ENCODE results near the gene GOLGA6L9.
"Not testable (repeated sequence)": the region's sequence is repeated elsewhere in the genome, so short reads cannot be mapped to it uniquely, and the experiment has no call there.

The GOLGA6L9 gene, protein sequence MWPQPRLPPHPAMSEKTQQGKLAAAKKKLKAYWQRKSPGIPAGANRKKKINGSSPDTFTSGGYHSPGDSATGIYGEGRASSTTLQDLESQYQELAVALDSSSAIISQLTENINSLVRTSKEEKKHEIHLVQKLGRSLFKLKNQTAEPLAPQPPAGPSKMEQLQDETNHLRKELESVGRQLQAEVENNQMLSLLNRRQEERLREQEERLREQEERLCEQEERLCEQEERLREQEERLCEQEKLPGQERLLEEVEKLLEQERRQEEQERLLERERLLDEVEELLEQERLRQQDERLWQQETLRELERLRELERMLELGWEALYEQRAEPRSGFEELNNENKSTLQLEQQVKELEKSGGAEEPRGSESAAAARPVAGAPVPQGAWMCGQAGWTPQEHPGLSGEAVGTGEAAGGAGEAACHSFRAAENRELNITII

DNA sequence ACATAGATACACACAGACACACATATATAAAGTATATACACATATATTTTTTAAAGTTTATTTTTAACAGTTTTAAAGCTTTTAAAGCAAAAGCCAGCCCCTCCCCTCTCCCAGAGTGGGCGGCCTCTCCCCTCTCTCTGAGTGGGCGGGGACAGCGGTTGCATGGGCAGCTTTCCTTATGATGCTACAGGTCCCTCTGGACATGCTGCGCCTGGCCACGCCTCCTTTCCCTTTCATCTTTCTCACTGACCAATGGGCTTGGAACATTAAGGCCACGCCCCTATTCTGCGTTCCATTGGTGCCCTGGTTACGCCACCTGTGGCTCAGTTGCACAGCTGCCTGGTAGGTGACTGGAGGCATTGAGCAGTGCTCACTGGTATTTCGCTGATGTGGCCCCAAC lies at the start of gene GOLGA6L9:
Gene GOLGA6L9, plus strand, starts transcription at position 124 of the 400 bp plus-strand sequence. Its CDS starts 264 bp downstream, at position 388.
- DNase-seq = not testable (repeated sequence)

DNA sequence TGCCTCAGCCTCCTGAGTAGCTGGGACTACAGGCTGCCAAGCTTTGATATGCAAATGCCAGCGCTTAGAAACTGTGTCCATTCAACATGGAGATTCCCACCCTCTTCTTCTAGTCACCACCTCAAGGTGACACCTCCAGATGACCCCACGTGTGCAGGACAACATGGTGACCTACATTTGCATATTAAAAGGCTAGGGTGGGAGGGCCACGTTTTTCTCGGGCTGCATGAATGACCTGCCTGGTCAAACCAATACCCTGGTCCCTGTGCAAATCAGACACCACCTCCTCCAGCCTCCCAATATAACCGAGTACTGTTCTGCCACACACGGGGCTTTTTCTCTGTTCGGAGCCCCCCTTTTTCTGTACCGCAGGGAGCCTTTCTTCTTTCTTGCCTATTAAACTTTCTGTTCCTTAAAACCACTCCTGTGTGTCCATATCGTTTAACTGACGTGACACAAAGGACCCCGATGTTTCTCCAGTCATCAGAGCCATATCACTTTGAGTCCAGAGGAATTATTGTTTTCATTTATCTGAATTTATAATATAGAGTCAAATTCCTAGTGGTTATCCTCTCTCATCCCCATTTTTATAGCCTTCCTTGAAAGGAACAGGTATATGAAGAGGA lies 48.2 kb upstream of the GOLGA6L9 start:
- not testable (repeated sequence) for DNase-seq

DNA sequence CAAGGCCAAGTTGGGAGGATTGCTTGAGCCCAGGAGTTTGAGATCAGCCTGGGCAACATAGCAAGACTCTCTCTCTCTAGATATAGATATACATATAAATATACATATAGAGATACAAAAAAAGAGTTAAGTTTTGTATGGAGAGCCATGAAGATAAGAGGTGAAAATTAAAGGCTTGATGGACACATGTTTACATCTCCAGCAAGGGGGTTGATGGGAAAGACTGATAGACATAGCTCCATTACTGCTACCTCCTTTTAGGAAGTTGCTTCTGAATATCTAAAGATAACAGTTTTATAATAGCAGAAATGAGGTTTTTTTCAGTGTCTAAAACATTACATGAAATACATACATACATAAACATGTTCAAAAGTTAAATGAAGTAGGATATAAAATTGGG lies 42.4 kb upstream of the GOLGA6L9 start:
- DNase-seq = not testable (repeated sequence)

DNA sequence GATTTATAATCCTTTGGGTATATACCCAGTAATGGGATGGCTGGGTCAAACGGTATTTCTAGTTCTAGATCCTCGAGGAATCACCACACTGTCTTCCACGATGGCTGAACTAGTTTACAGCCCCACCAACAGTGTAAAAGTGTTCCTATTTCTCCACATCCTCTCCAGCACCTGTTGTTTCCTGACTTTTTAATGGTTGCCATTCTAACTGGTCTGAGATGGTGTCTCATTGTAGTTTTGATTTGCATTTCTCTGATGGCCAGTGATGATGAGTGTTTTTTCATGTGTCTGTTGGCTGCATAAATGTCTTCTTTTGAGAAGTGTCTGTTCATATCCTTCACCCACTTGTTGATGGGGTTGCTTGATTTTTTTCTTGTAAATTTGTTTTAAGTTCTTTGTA lies 39.5 kb upstream of the GOLGA6L9 start:
- not testable (repeated sequence) for DNase-seq

DNA sequence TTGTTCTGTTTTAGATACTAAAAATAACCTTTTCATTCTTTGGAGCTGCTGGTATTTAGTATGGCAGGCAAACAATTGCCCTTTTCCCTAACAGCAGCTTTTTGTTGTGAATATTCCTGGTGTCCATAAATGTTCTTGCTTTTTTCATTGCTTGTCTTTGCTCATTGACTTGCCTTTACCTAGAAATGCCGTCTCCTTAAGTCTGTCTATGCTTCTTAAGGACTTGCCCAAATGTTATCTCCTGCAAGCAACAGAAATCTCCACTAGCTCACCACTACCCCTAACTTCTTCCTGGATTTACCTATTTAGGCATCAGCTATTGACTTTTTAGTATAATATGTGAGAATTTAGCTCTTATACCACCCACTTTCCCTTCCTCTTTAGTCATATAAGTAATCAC lies 37.5 kb upstream of the GOLGA6L9 start:
- DNase-seq = not testable (repeated sequence)

DNA sequence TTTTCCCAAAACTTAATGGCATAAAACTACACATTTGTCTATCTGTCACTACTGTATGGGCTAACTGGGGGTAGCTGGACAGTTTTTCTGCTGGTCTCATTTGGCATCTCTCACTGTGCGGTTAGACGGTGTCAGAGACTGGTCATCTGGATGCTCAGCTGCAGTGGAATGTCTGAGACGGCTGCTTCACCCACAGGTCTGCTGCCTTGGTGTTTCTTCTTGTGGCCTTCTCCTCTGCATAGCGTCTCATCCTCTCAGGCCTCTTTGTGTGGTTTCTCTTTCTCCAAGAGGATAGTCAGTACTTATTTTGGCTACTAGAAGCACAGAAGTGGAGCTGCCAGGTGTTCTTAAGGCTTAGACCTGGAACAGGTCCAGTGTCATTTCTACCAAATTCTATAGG lies 35.9 kb upstream of the GOLGA6L9 start:
- no peak for DNase-seq

DNA sequence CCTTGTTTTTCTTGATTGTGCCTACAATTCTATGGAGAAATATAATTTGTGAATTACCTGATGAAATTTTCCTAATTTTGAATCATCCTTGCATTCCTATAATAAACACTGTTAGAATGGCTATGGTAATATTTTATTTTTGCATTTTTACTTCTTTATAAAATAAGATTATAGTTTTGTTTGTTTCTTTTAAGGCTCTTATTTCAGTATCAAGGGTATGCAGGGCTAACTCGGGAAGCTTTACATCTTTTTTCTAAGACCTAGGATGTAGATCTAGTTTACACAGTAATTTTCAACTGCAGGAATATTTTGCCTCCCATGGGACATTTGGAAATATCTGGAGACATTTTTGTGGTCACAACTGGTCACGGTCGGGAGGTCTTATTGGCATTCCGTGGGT lies 33.8 kb upstream of the GOLGA6L9 start:
- not testable (repeated sequence) for DNase-seq

DNA sequence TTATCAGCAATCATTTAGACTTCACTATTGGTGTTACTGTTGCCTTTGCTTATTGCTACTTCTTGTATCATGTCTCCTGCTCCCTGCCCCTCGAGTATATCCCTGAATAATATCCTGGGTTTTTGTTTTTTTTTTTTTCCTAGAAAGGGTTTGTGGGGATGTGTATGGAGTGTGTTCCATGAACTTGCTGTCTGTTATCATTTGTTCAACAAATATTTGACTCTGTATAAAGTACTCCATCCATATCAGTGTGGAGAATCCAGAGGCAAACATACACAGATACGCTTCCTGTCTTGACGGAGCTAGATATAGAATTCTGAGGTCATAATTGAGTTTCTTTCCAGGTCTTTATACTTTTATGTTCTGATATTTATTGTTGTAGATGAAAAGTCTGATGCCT lies 31.8 kb upstream of the GOLGA6L9 start:
- DNase-seq = no peak

DNA sequence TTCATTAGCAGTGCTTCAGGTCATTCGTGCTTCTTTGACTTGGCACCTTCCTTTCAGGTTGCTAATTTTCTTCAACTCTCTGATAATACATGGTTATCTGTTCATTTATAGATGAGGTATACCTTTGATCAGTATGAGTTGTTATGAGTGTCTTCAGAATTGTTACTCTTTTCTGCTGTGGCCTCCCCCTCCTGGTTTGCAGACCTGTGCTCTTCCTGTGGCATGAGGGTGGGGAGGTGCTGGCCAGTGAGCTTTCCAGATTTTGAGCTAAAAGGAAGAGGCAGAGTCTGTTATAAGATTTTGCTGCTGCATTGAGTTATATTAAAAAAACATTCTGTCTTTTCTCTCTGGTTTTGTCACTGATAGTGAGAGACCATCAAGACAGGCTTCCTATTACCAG lies 30.8 kb upstream of the GOLGA6L9 start:
- no peak for DNase-seq

DNA sequence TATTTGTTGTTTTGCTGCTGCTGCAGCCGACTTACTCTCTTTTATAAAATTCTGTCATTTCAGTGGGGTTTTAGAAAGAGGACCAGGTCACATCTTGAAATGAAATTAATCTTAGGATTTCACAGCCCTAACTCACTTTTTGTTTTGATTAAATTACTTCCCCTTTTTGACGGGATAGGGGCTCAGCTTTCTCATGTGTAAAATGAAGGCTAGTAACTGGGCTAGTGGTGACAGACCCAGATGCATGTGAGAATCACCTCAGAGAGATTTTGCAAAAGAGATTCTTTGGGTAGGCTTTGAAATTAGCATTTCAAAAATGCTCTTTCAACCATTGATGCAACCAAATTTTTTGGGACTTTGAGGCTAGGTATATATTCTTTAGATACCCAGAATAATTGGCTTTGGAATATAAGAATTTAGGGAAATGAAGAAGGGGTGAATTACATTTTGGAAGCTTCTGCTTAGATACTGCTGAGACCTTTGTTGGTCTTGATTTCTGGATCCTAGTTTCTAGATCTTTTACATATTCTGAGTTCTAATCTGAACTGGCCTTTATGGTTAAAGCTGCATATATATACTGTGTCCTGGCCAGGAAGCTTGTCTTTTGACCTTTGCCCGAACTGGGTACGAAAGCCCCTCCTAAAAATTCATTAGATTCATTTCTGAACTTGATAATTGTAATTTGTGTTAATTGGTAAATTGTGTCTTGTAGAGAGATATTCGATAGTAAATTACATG lies 30.1 kb upstream of the GOLGA6L9 start:
- not testable (repeated sequence) for DNase-seq

DNA sequence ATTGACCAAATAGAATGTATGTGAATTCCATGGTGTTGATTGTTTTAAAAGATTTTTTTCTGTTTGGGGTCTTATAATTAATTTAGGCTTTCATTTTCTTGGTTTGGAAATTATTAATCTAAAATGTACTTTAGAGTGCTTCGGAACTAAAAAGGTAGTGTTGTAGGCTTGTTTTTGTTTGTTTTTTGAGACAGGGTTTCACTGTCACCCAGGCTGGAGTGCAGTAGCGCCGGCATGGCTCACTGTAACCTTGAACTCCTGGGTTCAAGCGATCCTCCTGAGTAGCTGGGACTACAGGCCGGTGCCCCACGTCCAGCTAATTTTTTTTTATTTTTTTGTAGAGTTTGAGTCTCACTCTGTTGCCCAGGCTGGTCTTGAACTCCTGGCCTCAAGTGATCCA lies 27.7 kb upstream of the GOLGA6L9 start:
- DNase-seq = not testable (repeated sequence)

DNA sequence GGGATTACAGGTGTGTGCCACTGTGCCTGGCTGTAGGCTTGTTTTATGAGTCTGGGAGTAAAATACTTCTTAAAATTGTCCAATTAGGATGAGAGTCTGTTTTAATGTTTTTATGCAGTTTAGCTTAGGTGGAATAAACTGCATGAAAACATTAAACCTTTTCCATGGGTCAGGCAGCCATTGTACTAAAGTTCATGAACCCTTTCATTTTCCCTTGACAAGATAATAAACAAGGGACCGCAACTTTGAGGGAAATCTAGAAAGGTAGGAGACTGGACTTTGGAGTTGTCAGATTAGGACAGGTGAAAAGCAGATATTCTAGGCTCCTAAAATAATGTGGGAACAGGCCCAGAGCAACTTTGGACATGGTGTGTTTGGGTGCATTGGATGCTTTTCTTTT lies 27.3 kb upstream of the GOLGA6L9 start:
- not testable (repeated sequence) for DNase-seq

DNA sequence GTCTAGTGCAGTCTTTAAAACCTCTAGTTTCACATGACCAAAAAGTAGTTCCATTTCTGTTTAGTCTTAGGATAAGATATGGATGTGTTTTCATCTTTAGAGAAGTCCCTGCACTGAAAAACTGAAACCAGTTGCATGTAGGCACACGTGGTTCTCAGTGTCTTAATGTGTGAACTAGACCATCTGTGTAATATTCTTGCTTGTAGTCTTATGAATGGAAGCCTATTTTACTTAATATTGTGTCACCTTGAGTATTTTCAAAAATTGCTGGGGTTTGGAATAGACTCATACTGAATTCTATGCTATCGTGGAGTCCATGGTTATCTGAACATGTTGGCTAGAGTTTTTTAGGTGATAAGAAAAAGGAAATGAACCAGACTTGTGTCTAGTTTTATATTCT lies 23.4 kb upstream of the GOLGA6L9 start:
- not testable (repeated sequence) for DNase-seq

DNA sequence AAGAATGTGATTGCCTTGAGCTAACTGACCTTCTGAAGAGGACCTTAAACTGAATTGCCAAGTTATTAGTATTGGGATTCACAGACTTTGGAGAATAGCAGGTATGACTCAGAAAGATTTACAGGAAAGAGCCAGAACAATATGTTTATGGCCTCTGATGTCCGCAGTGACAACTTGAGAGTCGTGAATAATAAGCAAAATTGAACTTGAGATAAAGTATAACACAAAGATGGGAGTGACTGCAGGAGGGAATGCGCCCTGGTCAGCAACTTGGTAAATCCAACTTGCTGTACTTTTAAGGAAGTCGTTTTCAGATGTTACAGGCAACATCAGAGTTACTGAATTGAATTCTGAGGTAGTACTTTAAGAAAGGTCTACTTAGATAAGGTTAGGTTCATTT lies 19.3 kb upstream of the GOLGA6L9 start:
- DNase-seq = not testable (repeated sequence)

DNA sequence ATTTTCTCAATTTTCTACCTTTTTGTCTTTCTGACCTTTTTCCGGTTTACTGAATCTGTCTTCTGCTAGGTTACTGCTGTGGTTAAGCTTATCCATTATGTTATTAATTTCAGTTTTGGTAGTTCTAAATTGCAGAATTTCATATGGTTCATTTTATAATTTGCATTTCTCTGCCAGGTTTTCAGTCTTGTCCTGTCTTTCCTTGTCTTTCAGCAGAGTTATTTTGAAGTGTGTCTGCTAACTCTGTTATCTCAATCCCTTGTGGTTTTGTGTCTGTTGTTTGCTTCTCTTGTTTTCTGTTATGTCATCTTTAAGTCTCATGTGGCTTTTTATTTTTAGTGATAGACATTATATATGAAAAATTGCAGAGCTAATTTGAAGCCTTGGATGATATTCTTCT lies 18.0 kb upstream of the GOLGA6L9 start:
- DNase-seq = not testable (repeated sequence)

DNA sequence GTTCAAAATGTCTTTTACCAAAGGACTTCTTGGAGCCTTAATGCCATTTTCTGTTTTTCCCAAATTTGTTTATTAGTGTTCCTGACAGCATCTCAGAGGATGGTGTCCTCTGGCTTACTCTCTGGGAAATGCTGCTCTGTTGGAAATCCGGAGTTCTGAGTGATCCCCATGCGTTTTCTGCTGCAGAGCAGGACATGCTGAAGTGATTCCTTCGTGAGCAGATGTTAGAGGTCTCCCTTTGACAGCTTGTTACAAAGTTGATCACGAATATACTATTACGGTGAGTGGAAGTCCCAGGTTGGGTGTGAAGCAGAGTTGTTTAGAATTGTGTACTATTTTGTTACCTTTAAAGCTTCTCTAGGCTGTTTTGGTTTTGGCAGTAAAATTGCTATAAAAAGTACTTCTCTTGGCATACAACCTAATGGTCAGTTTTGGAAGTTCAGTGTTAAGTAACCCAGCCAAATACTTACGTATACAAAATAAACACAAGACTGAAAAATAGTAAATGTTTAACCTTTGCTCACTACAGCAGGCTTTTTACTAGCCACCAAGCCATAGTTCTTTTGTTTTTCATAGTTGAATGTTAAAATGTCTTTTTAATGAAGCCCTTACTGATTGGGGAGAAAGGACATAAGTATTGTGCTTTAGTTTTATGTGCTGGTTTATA lies 15.0 kb upstream of the GOLGA6L9 start:
- DNase-seq = not testable (repeated sequence)

DNA sequence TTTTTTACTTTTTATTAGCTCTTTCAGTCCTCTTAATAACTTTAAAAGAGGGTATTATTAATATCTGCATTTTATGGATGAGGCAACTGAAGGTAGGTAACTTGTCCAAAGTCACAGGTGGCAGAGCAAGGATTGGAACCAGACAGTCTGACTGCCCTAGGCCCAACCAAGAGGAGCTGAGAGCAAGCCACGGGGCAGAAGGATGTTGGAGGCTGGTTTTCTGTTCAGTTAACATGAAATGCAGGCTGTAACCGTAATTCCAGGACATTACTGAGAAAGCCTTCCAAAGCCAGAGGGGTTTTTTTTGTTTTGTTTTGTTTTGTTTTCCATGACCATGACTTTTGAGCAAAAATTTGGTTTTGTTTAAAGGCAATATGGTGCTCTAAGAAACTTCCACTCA lies 9.1 kb upstream of the GOLGA6L9 start:
- DNase-seq = not testable (repeated sequence)

DNA sequence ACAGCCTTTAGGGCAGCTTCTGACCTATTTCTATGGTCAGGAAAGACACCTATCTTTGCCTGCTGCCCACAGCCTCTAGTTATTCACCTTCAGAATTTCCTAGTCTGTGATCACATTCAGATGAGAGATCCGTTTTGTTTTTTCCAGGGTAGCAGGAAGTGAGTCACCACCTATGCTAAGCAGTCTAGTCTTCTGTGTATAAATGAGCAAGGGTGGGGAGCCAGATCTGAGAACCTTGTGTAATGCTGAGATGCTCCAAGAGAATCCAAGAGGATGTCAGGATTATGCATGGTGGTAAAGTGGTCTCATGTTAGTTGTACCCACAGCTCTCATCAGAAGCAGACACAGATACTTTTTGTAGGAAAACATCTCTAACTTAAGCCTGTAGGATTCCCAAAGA lies 8.7 kb upstream of the GOLGA6L9 start:
- not testable (repeated sequence) for DNase-seq

DNA sequence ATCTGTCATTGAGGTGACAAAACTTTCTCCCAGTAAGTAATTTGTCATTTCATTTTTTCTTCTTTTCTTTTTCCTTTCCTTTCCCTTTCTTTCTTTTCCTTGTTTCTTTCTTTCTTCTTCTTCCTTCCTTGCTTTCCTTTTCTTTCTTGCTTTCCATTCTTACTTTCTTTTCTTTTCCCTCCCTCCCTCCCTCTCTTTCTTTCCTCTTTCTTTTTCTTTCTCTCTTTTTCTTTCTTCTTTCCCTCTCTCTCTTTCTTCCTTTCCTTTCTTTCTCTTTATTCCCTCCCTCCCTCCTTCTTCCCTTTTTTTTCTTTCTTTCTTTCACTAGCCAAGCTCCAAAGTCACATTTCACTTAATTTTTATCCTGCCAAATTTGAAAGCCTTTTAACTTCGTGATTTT lies 2.5 kb upstream of the GOLGA6L9 start:
- not testable (repeated sequence) for DNase-seq

DNA sequence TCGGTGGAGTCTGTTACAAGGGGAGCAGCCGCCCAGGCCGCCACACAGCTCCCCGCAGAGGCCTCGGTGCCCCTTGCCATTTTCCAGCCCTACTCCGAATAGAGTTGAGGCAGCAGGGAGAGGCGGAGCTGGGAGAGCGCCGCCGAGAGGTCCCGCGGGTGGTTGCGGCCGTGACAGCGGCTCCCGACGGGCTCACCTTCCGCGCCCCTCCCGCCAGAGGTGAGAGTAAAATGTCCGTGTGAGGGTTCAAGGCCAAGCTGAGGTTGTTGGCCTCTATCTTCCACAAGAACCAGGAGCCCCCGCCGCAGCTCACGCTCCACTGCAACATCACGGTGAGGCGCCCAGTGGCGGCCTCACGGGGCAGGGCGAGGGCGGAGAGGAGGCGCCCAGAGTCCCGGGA lies 15.8 kb downstream of the GOLGA6L9 start:
- not testable (repeated sequence) for DNase-seq

DNA sequence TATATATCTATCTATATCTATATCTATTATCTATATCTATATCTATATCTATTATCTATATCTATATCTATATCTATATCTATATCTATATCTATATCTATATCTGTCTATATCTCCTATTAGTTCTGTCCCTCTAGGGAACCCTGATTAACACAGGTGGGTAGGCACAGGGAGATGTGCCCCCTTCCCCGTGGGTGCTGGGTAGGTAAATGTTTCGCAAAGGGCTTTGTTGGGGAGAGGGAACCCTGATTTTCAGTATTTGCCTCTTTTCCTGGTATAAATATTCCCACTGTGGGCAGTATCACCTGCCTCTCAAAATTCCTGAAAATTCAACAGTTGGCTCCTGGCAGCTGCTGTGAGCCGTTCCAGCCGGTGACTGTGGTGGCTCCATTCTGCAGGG lies 27.7 kb downstream of the GOLGA6L9 start:
- not testable (repeated sequence) for DNase-seq

Data from nucleus accumbens (tissue), 56 donors.